A549 (cell line): Measurements from ENCODE around the gene APLP2. TPM values are rescaled to one million over a fixed set of nuclear protein-coding genes. Genes with fewer than 3 reads are reported as not detected.

ENCODE experiments used
- ATAC-seq, 2 experiments: fragments of 200-7000 bp in 1 of 2; fragments of >200 bp in 1 of 2; cut with Nextera tagmentation in 1 of 2; cut with Tn5 transposase in 1 of 2; 3 replicates each; pipeline versions ENCODE4 v1.8.0 to v1.9.1; 2018 to 2020; ENCODE audit warnings: mild to moderate bottlenecking in 1 of 2, moderate library complexity in 1 of 2
- CTCF ChIA-PET: fragments of 300-600 bp; sonication (Branson Sonifier 250); formaldehyde crosslinking; extraction: SDS; loops from one replicate; lab custom pipeline; 2021; ENCODE audit warnings: antibody characterized with exemption, inconsistent platforms; lab: Yijun Ruan, JAX
- POLR2A ChIA-PET: fragments of 350-600 bp; formaldehyde crosslinking; extraction: SDS; loops from one replicate; lab custom pipeline; 2021; ENCODE audit warnings: antibody characterized with exemption, inconsistent platforms; lab: Yijun Ruan, JAX
- DNase-seq, 2 experiments: peaks; one replicate each; pipeline versions ENCODE4 v3.0.0 to v3.0.0-alpha.2; 2011 to 2016; ENCODE audit warnings: low read depth in 1 of 2, low spot score in 1 of 2
- FAIRE-seq: peaks from 2 replicates; lab custom pipeline; 2011; peaks lifted over from hg19 to GRCh38; lab: Jason Lieb, UNC
- H3K27ac ChIP-seq, 2 experiments: fragments of >200 bp; sonication (Bioruptor Twin); formaldehyde crosslinking; 3 replicates each; pipeline ENCODE4 v1.5.1; 2016 to 2017
- H3K4me1 ChIP-seq: fragments of >200 bp; sonication (Bioruptor Twin); formaldehyde crosslinking; 3 replicates; pipeline ENCODE4 v1.6.1; 2016
- H3K4me2 ChIP-seq: fragments of >200 bp; sonication (Bioruptor Twin); formaldehyde crosslinking; 3 replicates; pipeline ENCODE4 v1.6.1; 2016
- H3K4me3 ChIP-seq: fragments of >200 bp; sonication (Bioruptor Twin); formaldehyde crosslinking; 3 replicates; pipeline ENCODE4 v1.5.1; 2016
- H3K9me3 ChIP-seq: fragments of >200 bp; sonication (Bioruptor Twin); formaldehyde crosslinking; 3 replicates; pipeline ENCODE4 v1.6.1; 2016
- CEBPB ChIP-seq, 2 experiments: fragments of >200 bp in 1 of 2; sonication (Bioruptor Twin) in 1 of 2; formaldehyde crosslinking in 1 of 2; IDR thresholded peaks; 2 replicates each; pipeline ENCODE4 v1.6.1; 2012 to 2016
- CHD2 ChIP-seq: fragments of 150-350 bp; IDR thresholded peaks from 2 replicates; pipeline ENCODE4 v1.6.1; 2014; ENCODE audit warnings: low read length; ENCODE audit not compliant: partially characterized antibody
- CHD4 ChIP-seq: fragments of 200-600 bp; sonication (generic); IDR thresholded peaks from 2 replicates; pipeline ENCODE4 v1.6.1; 2016; ENCODE audit warnings: antibody characterized with exemption, mild to moderate bottlenecking, borderline replicate concordance
- EHMT2 ChIP-seq: fragments of 200-600 bp; sonication (generic); IDR thresholded peaks from 2 replicates; pipeline ENCODE4 v1.6.1; 2016; ENCODE audit warnings: antibody characterized with exemption, low read depth, mild to moderate bottlenecking, moderate library complexity
- ESRRA ChIP-seq: fragments of 150-350 bp; IDR thresholded peaks from 2 replicates; pipeline ENCODE4 v1.6.1; 2014; ENCODE audit warnings: mild to moderate bottlenecking, low read length, borderline replicate concordance
- HDAC2 ChIP-seq: fragments of 200-600 bp; sonication (generic); IDR thresholded peaks from 2 replicates; pipeline ENCODE4 v1.6.1; 2016
- HEYL ChIP-seq: fragments of 250-450 bp; sonication (Bioruptor Pico); IDR thresholded peaks from 2 replicates; pipeline ENCODE4 v1.8.0; 2021; ENCODE audit warnings: mild to moderate bottlenecking, moderate library complexity
- HOXA7 ChIP-seq: fragments of 250-450 bp; sonication (Bioruptor Pico); IDR thresholded peaks from 2 replicates; pipeline ENCODE4 v1.5.0; 2020; ENCODE audit warnings: mild to moderate bottlenecking, moderate library complexity
- JUN ChIP-seq, 2 experiments: fragments of >200 bp; sonication (Bioruptor Twin); formaldehyde crosslinking; IDR thresholded peaks; 2 replicates in 1 of 2; 3 replicates in 1 of 2; pipeline ENCODE4 v1.6.1; 2016 to 2017
- JUNB ChIP-seq: fragments of >200 bp; sonication (Bioruptor Twin); formaldehyde crosslinking; IDR thresholded peaks from 2 replicates; pipeline ENCODE4 v1.6.1; 2016
- NFE2L2 ChIP-seq: fragments of 150-350 bp; conservative IDR thresholded peaks from 2 replicates; pipeline ENCODE4 v1.6.1; 2014; ENCODE audit warnings: low read length
- NPAS2 ChIP-seq: fragments of 250-450 bp; sonication (Bioruptor Pico); IDR thresholded peaks from 2 replicates; pipeline ENCODE4 v1.8.0; 2022; ENCODE audit warnings: mild to moderate bottlenecking, moderate library complexity, borderline replicate concordance
- NR3C1 ChIP-seq: fragments of >200 bp; sonication (Bioruptor Twin); formaldehyde crosslinking; IDR thresholded peaks from 3 replicates; pipeline ENCODE4 v1.6.1; 2017
- PHF8 ChIP-seq: fragments of 200-600 bp; sonication (generic); IDR thresholded peaks from 2 replicates; pipeline ENCODE4 v1.6.1; 2016; ENCODE audit warnings: low read depth, mild to moderate bottlenecking, antibody characterized with exemption, moderate library complexity, borderline replicate concordance
- RARB ChIP-seq: fragments of 250-450 bp; sonication (Bioruptor Pico); IDR thresholded peaks from 2 replicates; pipeline ENCODE4 v1.8.0; 2021; ENCODE audit warnings: mild to moderate bottlenecking, moderate library complexity
- ZNF302 ChIP-seq: fragments of 250-450 bp; sonication (Bioruptor Pico); IDR thresholded peaks from 2 replicates; pipeline ENCODE4 v1.9.0; 2021; ENCODE audit warnings: inconsistent platforms, mild to moderate bottlenecking, moderate library complexity
- ZSCAN20 ChIP-seq: fragments of 250-450 bp; sonication (Bioruptor Pico); IDR thresholded peaks from 2 replicates; pipeline ENCODE4 v1.8.0; 2022; ENCODE audit warnings: mild to moderate bottlenecking, moderate library complexity
- WGBS: methylation state at CpG from one replicate; pipeline ENCODE4 v1.1.6; 2017; ENCODE audit errors: missing lambda C conversion rate; 5-methylcytosine and 5-hydroxymethylcytosine counted together
- polyA plus RNA-seq, 4 experiments: library from polyadenylated mRNA; depleted of rRNA in 3 of 4; stranded (reverse); fragments of >200 nt; fragmentation: RNase III in 1 of 4; extraction: RNeasy Plus Mini Kit Qiagen cat#74134 plus additional on column Dnase treatment in 1 of 4; gene quantifications; 2 replicates in 3 of 4; 3 replicates in 1 of 4; pipeline ENCODE4 v1.2.3, GENCODE V29; 2011 to 2017
- TF ChIP-seq, protein P1 (sequence below): IDR thresholded peaks from 2 replicates; pipeline ENCODE4 v1.6.1; 2012

APLP2 gene
- polyA plus RNA-seq, 2 of the 4 experiments (the other 2 are of a cell fraction): 166 to 203 TPM

DNA sequence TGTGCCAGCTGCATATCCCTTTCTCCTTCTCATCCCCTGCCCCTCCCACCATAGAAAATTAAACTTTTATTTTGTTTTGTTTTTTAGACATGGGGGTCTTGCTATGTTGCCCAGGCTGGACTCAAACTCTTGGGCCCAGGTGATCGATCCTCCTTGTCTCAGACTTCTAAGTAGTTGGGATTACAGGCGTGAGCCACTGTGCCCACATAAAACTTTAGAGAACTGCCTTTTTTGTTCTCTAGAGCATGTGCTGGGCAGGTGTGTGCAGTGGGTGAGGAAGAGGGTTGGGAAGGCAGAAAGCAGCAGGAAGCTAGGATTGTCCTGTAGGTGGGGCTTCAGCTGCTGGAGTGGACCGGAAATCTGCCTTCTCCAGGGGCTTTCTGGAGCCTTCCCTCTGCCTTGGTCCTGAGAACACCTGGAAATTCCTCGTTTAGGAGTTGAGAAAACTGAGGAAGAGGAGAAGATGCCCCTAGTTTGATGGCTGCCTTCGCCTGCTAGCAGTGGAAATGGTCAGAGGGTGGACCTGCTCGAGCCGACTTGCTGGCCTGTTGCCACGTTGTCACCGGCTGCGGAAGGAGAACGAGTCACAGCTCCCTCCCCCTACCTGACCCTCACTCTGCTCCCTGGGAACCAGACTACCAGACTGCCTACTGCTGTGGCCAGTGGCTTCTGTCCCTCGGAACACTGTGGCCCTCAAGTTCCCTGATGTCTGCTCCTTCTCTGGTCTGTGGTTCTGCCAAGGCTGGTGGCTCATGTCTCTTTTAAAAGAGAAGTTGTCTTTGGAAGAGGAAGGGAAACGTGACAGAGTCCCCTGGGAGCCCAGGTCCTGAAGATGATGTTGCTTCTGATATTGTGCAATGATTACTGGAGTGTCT lies 93.9 kb downstream of the APLP2 start:
- Histone ChIP-seq H3K4me3 (no peak overlapping the region), H3K9me3 (no peaks in the 10 kb centered on the region), H3K4me2 (peak overlapping the region; percentile 53), H3K4me1 (peaks cover 24% of the 10 kb centered on the region), H3K27ac (peak overlapping the region; percentile 52 to 73; a peak in 4 of 6 replicates)
- WGBS: 26% methylated on average over 12 of the region's 13 CpGs
- DNase-seq: peak in 1 of 2 experiments; percentile 19
- ChIA-PET CTCF (interaction anchor here (0.6 to 1.5 kb wide), 3 partner anchors 19 to 305 kb away, joined by 3 to 4 read pairs (median 3); no protein-coding TSS in a partner anchor), POLR2A (interaction anchor here (0.5 to 0.6 kb wide), 1 partner anchor 161 kb away, joined by 3 read pairs; the partner anchor contains the start of gene PRDM10)
- ATAC-seq: peak in 1 of 2 experiments; percentile 44; a peak in 3 of 6 replicates
- FAIRE-seq: no peak
- no peak for TF ChIP-seq CHD2
- TF ChIP-seq, protein P1, sequence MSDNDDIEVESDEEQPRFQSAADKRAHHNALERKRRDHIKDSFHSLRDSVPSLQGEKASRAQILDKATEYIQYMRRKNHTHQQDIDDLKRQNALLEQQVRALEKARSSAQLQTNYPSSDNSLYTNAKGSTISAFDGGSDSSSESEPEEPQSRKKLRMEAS: 0 out of 2 replicates have a peak, but pooled peaks have one; percentile 20

DNA sequence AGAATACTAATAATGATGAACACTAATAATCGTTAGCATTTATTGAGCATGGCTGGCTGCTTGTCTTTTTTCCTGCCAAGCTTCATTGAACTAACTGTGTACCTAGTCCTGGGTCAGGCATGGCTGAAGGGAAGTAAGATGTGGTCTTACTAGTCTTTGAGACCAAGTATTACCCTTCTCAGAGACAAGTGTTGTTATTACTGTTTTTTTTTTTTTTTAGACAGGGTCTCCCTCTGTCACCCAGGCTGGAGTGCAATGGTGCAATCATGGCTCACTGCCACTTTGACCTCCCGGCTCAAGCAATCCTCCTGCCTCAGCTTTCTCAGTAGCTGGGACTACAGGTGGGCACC lies 94.5 kb downstream of the APLP2 start:
- POLR2A ChIA-PET: interaction anchor here (0.6 kb wide), 1 partner anchor 162 kb away, joined by 3 read pairs; the partner anchor contains the start of gene PRDM10
- no peak overlapping the region for H3K4me3 ChIP-seq
- H3K9me3 ChIP-seq: no peaks in the 10 kb centered on the region
- no peak for TF ChIP-seq JUN (IDR thresholded peaks at IDR 0.05)
- TF ChIP-seq, protein P1: no peak
- TF ChIP-seq EHMT2: no peak
- TF ChIP-seq NR3C1: no peak
- no peak for TF ChIP-seq HOXA7
- no peak for TF ChIP-seq ZSCAN20 (CRISPR knock-in tag)
- TF ChIP-seq JUNB: no peak
- TF ChIP-seq NFE2L2: no peak
- TF ChIP-seq RARB (CRISPR knock-in tag): no peak
- no peak for TF ChIP-seq PHF8
- TF ChIP-seq CHD4: no peak
- TF ChIP-seq HDAC2: no peak
- no peak for TF ChIP-seq ESRRA
- no peak for TF ChIP-seq ZNF302 (CRISPR knock-in tag)
- TF ChIP-seq HEYL (CRISPR knock-in tag): no peak
- TF ChIP-seq CEBPB (IDR thresholded peaks at IDR 0.05): no peak
- 79% methylated on average over 2 of the region's 2 CpGs for WGBS
- no peak for FAIRE-seq
- no peak for ATAC-seq
- DNase-seq: no peak
- CTCF ChIA-PET: interaction anchor here (1.1 to 2.2 kb wide), 3 partner anchors 18 to 20 kb away, joined by 3 to 5 read pairs (median 4); no protein-coding TSS in a partner anchor
- H3K4me1 ChIP-seq: peaks cover 24% of the 10 kb centered on the region
- H3K4me2 ChIP-seq: peak overlapping the region; percentile 53
- H3K27ac ChIP-seq: peak overlapping the region; percentile 52 to 73; a peak in 4 of 6 replicates

DNA sequence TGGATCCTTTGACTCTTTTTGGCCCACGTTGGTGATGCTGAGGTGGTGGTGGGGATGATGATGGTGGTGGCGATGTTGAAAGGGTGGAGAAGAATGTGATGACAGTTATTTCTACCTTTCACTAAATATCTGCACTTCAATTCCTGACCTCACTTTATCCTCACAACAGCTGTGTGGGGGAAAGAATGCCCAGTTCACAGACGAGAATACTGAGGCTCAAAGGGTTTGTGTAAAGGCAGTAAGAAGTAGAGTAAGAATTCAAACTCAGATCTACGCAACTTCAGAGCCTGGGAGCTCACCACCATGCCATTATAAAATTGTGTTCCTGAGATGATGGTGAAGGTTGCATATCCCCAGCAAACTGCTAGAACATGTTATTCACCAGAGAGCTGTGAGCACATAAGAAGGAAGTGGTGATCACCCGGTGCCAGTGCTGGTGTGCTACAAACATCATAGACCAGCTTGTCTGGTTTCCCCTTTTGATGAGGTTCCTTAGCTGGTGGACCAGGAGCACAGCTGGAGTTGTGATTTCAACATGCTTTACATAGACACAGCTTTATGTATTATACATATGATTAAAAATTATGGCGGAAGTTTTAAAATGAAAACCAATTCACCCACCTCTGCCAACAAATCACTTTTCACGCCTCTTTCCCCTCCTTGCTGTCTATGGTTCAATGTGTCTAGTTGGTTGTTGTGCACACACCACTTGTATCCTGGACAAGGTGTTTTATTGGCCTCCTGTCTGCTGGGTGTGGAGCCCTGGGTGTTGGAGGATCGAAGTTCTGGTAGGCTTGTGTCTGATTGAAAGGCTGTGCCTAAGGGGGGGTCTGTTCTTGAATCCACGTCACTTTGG lies 96.1 kb downstream of the APLP2 start:
- Histone ChIP-seq H3K9me3 (no peaks in the 10 kb centered on the region), H3K4me3 (no peak overlapping the region), H3K4me2 (peak overlapping the region; percentile 47), H3K4me1 (peaks cover 24% of the 10 kb centered on the region), H3K27ac (peak overlapping the region; percentile 67 to 79)
- DNase-seq (no peak), ATAC-seq (no peak; a peak in 2 of 6 replicates), FAIRE-seq (no peak)
- ChIA-PET POLR2A (no interaction called here), CTCF (interaction anchor here (1.1 to 2.2 kb wide), 2 partner anchors 8 to 20 kb away, joined by 3 to 5 read pairs; no protein-coding TSS in a partner anchor)
- TF ChIP-seq NFE2L2 (no peak), NPAS2 (CRISPR knock-in tag) (no peak)
- WGBS: 64% methylated on average over 9 of the region's 9 CpGs
